ENCODE measurements around the gene ACAP3. TPM values are rescaled to one million over a fixed set of nuclear protein-coding genes. Genes with fewer than 3 reads are reported as not detected.

The ACAP3 gene
- total RNA-seq, 4 donors from 2014 or later: 13.4 to 43.3 (median 18.8) TPM

- no peak for TF ChIP-seq CTCF (IDR thresholded peaks at IDR 0.05; ENCODE audit: low read depth)
Measured at GRCh38 chr1:1352786-1353388, 45.2 kb upstream of the ACAP3 start.

GRCh38 chr1:1351511-1352427 is 44.0 kb upstream of the ACAP3 start:
- no peak for TF ChIP-seq CTCF (IDR thresholded peaks at IDR 0.05; ENCODE audit: low read depth)

- no peak for TF ChIP-seq CTCF (IDR thresholded peaks at IDR 0.05; ENCODE audit: low read depth)
Measured at GRCh38 chr1:1349256-1350012, 41.7 kb upstream of the ACAP3 start, which contains the start of gene DVL1. Gene DVL1, minus strand, starts transcription at chr1:1349418. Its CDS starts 353 bp downstream, at chr1:1349065.

- no peak for TF ChIP-seq CTCF (IDR thresholded peaks at IDR 0.05; ENCODE audit: low read depth)
Measured at GRCh38 chr1:1348420-1349255, 40.9 kb upstream of the ACAP3 start.

- no peak for TF ChIP-seq CTCF (IDR thresholded peaks at IDR 0.05; ENCODE audit: low read depth)
Measured at GRCh38 chr1:1347663-1348419, 40.1 kb upstream of the ACAP3 start.

- no peak for TF ChIP-seq CTCF (IDR thresholded peaks at IDR 0.05; ENCODE audit: low read depth)
Measured at GRCh38 chr1:1347026-1347595, 39.4 kb upstream of the ACAP3 start.

Measured in subcutaneous adipose tissue (tissue), 4 donors.